Stimulated activated CD8-positive, alpha-beta memory T cell treated with anti-CD3 and anti-CD28 coated beads, Interleukin-2, amount 100 ng/mL, for 48 hours (primary cell): ENCODE results near the gene ZNRF3.

Source experiments
- DNase-seq, 2 donors: peaks; one replicate each; pipeline ENCODE4 v3.0.0-alpha.2; 2020; ENCODE audit warnings: low read depth in 2 of 2

Gene ZNRF3

DNA sequence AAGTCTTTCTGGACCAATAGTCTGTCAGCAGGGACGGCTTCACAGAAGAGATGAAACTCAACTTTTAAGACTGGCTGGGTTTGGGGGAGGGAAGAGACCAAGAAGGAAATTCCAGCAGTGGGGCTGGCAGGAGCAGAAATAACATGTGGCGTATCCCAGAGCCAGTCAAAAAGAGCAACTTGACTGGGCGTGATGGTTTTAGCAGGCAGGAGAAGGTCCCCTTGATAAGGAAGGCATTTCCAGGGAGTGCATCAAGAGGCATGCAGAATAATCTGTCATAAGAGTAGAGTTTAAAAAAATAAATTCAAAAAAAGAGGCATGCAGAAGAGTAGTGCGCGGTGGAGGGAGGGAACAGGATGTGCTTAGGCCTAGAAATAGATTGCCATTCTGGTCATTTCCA lies 125.8 kb downstream of the ZNRF3 start:
- no peak for DNase-seq

DNA sequence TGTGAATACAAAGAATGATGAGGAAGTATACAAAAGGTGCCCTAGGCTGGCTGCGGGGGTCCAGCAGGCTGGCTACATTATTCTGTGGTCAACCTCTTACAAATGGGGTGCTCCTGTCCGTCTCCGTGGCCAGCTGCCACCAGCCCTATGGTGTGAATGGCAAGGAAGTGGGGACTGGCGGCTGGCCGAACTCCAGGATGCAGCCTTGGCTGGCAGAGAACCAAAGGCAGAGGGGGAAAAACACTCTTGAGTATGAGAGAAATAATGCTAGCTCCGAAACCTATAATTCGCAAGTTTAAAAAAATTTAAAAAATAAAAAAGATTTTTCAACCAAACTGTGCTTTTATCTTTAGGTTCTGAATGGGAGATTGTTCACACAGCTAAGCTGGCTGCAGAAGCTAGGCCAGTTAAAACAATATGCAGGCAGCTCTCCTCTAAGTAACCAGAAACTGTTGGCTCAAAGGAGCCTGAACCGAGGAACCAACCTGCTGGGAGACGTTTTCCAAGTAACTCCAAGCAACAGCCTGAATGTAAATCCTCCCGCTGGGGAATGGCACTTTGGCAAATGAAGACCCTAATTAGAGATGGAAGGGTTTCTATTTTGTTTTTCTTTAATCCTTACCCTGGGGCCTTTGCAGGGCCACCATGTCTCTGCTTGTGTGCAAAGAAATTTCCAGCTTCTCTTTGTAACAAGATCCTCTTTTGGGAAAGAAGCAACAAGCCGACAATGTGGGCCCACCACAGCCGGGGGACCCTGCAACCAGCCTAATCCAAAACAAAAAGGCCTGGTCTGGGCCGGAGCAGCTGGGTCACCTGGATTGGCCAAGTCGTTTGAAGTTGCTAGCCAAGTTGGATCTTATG lies 128.1 kb downstream of the ZNRF3 start:
- DNase-seq, result no peak

DNA sequence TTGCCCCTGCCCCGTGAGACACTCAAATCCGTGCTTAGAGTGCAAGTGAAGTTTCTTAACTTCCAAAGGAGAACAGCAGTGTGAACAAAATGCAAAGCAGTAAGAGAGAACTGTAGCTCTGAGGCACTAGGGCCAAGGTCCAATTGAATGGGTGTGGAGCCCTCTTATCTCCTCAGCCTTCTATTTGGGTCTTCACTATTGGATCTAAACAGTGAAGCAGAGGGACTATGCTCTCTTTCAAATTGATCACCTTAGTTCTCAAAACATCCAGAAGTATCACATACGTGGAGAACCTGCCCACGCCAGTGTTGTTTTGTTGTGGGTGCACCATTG lies 128.7 kb downstream of the ZNRF3 start:
- DNase-seq, result no peak

DNA sequence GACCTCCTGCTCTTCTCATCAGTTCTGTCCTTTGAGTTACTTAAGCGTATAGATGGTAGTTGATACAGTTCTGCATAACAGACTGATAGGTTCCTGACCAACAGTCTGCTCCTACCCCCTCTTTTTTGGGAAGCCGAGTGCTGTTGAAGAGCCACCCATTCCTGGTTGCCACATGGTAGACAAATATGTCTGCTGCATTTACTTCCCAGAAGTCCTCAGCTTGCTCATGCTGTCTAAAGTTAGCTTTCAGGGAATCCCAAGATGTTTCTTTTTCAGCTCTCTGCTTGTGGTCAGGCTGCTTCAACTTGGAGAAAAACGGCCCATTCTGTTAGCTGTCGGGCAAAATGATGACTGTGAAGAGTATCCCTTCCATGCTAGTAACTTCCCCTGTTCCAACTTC lies 129.6 kb downstream of the ZNRF3 start:
- DNase-seq, result no peak

DNA sequence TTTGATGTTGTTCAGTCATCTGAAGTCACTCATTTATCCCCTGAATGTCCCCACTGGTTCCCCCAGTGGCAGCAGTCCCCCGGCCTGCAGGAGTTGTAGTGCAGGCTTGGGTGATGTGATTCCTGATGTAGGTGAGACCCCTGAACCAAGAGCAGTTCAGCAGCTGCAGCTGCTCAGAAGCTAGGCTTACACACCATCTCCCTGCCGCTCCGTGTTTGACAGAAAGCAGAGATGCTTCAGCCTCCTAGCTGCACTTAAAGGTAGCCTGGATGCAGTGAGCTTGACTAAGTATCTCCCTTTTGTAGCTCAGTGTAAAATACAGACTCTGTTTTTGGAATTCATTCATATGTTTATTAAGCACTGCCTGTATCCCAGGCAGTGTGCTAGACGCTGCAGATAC lies 130.9 kb downstream of the ZNRF3 start:
- DNase-seq, result no peak

DNA sequence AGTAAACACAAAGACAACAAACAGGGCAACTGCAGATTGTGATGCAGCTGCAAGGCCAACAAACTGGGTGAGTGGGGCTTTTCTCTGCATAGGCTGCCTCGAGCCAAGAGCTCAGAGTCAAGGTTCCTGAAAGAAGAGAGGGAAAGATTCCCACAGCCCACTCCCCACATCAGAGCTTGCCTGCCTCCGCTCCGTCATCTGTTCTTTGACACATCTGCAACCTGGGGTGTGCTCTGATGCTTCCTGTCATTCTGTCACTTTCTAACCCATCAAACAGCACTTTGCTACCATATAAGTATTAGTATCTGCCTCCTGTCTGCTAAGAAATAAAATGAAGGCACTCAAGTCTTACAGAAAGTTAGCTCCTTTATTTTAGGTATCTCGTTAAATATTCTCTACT lies 131.4 kb downstream of the ZNRF3 start:
- no peak for DNase-seq

DNA sequence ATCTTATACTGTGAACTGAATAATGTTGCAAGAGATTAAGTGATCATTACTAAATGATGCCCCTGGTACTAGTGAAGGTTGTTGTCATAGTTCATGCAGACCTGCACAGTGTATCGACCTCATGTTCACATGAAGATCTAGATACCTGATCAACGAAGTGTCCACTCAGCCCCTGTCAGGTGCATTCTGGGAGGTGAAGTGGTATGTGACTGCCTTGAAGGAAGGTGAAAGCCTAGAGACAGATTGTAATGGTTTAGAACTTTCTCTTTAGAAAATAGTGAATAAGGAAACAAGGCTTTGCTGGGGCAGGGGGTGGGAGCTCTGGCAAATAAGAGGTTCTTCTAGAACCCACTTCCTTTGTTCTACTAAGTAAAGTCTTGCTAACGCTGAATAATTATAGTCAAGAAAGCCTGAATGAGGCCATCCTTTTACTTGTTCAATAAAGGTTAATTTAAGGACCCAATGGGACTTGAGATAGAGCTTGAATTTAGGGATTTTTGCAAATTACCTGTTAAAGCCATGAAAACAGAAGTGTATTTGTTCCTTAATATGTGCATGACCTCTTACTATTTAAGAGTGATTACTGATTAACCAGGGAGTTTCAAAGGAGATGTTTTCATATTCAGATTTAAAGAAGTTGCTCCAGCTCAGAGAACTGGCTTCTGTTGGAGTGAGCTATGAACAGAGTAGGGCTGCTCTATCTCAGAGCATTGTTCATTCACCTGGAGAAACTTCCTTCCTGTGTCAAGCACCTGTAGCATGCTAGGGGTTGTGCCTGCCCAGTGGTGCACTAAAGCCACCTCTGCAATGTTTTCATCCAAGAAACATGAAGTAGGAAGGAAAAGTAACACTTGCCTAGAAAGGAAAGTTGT lies 132.9 kb downstream of the ZNRF3 start:
- DNase-seq, result no peak

DNA sequence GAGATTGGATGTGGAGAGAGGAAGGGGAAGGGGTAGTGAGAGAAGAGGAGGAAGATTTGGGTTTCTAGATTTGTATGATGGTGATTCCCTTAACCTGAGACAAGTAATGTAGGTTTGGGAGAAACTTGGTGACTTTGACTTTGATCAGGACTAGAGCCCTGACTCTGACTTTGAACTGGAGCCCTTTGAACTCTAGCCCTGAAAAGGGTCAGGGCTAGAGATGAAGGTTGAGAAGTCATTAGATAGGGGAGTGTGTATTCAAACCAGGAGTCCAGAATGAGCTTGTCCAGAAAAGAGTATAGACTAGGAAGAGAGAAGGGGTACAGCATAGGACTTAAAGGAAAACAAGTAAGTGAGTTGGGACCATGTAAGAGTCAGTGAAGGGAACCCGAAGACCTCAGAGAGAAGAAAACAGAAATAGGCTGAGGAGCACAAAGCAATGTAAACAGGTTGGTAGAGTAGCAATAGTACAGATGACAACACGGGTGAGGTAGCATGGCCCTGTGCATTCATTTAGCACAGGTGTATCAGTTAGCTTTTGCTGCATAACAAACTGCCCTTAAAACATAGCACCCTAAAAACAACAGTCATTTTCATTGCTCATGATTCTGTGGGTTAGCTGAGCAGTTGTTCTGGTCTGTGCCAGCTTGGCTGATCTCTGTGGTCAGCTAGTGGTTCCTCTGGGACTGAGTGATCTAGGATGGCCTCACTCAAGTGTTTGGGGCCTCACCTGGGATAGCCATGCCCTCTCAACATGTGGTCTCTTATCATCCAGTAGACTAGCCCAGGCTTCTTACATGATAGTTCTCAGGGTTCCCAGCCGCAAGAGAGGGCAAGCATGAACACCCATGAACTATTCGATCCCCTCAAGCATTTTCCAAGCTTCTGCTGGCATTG lies 135.2 kb downstream of the ZNRF3 start:
- DNase-seq, result no peak

DNA sequence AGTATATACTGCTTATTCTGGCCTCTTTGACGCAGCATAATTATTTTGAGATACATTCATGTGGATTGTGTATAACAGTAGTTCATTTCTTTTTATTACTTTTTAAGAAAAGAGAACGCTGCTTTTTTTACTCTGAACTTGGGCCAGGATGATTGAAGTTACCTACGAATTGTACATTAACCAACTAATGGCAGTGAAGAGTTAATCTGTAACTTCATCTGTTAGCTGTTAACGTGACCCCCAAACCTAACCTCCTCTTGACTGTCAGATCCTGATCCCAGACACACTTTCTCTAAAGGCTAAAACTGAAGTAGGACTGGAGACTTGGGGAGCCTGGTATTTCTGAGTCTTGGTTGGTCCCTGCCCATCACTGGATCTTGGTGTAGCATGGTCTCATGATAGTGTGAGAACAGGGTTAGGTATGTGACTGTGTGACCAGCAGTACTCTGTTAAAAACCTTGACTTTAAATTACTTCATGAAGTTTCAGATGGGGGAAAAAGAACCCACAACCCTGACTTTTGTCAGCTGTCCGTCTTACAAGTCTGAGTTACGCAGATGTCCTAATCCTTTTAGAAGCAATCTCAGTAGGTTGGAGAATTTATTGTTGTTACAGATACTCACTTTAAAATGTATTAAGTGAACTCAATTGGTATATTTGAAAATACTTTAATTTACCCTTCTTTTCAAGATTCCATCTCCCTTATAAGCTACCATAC lies 138.9 kb downstream of the ZNRF3 start:
- DNase-seq, result no peak

DNA sequence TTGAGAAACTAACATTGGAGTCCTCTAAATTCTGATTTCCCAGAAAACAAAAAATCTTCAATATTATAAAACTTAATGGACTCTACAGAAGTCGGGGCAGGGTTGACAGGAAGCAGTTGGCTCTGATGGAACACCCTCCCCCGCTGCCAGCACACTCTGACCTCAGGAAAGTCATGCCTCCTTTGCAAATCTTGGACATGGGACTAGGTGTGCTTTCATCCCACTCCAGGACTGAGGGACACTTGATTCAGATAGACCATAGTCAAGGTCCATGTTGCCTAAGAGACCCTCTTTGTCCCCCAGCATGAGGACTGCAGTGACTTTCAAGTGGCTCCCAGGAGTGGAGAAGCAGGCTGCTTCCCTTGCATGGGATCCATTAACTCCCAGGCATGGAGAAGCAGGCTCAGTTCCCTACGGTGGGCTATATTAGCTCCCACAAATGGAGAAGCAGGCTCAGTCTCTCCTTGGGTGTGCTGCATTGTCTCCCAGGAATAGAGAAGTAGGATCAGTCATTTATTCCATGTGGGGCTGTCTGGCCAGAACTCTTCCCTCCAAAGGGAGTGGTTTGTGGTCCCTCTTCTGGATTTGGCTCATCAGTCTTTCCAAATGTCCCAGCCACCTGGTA lies 139.9 kb downstream of the ZNRF3 start:
- DNase-seq, result no peak

DNA sequence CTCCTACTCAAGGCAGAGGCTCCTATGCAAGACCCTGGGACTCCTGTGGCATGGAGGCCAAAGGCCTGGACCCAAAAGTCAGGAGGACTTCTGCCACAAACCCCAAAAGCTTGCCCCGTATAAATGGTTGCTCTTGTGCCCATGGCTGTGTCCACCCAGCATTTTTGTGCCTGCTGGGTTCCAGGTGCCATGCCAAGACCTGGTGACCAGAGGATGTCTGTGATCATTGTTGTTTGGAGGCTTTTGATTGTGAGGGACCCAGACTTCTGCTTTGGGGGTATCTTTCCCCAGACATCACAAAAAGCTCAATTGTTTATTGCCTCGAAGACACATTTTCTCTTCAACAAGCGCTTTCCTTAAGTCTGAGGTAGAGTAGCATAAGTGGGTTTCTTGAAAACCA lies 143.2 kb downstream of the ZNRF3 start:
- DNase-seq, result no peak

DNA sequence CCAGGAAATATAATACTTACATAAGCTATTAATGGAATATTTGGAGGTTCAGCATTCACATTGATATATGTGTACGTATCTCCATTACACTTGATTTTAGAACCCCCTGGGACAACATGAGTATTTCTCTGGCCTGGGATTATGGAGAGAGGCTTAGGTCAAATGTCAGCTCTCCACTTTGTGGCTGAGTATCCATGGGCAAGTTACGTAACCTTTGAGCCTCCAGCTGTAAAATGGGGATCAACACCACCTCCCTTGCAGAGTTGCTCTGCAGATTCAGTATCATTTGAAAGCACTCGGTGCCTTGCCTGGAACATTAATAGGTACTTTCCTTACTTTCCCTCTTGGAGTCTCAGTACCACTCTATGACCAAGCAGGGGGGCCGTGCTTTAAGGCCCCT lies 145.1 kb downstream of the ZNRF3 start:
- no peak for DNase-seq

DNA sequence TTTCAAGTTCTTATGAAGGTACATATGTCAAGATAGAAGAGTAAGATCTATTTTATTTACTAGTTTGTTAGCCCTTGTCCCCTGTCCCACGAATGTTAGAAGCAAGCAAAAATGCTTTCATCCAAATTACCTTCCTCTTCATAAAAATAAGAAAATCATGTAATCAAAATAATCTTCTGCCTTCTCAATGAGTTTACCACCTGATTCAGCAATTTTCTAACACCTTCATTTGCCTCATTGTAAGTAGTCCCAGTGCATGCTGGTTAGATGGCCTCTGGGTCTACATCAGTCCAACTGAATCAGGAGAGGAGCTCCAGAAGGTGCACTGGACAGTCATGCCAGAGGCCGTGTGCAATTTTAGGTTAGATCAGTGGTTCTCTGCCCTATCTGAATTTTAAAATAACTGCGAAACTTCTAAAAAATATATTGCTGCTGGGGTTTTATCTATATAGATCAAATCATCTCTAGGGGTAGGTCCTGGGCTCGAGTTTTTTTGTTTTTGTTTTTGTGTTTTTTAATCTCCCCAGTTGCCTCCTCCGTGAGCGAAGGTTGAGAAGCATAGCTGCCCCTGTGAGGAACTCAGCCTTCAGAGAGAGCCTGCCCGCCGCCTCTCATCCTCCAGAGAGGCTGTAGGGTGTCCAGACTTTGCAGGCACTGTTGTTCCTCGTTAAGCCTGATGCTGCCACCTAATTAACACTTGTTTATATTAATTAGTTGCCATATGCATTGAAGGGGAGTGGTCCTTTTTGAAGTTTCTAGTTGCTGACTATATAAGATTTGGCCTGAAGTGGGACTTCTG lies 146.0 kb downstream of the ZNRF3 start:
- no peak for DNase-seq

DNA sequence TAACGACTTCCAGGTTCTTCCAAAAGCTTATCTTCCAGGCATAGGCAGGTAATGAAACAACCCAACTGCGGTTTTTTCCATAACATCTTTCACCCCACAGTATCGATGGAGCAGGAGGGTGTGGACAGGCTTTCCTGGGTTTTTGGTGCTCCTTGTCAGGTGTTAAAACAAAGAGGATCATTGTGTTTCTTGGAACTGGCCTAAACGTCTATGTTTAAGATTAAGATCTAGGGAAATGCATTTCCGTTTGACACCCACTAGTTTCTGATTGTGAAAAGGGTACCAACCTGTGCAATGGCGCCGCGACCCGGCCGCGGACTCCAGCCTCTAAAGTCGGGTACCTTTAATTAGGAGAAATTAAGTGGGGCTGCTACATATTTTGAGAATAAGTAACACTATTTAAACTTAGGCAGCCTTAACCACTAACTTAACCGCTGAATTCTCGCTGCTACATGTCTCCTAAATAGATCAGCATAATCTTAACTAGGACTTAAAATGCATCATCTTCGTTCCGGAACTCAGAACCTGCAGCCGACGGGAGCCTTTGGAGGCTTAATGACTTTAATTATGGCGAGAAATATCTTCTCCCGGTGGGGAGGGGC lies 146.7 kb downstream of the ZNRF3 start:
- no peak for DNase-seq

DNA sequence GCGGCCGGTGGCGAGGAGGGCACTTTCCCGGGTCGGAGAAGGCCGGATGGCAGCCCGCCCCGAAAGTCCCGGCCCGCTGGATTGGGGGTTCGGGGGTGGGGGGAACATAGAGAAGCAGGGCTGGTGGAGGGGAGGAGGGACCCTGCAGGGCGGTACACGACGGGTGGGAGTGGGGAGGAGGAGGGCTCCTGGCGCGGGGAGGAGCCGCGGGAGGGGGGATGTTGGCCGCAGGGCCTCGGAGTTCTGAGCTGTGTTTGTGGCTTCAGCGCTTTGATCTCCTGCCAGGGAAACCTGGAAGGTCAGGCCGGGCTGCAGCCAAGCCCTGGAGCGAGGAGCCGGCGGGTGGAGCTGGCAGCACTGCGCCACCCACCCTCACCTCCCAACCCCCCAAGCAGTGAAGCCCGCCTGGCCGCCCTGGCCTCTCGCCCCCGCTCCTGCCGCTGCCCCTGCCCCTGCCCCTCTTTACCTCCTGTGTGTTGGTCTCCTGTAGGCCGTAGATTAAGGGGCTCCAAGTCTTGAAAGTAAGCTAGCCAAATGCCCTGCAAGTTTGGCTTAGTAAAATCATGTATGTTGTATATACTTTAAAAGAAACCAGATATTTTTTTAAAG lies 147.3 kb downstream of the ZNRF3 start:
- no peak for DNase-seq

DNA sequence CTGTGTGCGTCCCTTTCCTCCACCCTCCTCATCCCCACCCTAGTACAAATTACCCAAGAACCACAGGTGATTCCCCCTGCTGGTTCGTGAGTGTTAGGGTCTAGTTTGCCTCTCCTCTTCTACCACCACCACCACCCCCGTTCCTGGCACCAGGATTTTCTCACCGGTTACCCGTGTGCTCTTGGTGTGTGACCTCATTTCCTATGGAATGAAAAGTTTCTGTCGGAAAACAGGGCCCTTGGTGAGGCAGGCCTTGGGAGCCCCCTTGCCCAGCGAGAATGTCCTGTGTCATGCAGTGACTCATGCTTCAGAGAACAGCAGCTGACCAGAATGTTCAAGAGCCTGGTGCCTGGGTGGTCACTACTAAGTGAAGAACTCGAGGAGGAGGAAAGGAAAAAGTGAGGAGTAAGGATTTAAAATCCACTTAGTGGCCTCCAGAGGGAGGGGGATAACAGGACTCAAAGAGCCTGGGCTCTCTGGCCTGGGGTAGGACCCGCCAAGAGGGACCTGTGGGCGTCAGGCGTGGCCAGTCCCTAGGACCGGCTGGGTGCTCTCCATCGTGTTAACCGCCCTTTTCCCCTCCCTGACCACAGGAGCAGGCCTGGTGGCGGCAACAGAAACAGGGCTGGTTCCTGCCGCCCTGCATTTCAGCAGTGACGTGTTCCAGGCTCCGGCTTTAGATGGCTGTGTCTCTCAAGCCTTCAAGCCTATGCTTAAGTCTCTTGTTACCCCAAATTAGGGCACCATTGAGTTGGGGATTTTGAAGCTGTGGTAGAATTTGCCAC lies 148.0 kb downstream of the ZNRF3 start:
- DNase-seq, result no peak

DNA sequence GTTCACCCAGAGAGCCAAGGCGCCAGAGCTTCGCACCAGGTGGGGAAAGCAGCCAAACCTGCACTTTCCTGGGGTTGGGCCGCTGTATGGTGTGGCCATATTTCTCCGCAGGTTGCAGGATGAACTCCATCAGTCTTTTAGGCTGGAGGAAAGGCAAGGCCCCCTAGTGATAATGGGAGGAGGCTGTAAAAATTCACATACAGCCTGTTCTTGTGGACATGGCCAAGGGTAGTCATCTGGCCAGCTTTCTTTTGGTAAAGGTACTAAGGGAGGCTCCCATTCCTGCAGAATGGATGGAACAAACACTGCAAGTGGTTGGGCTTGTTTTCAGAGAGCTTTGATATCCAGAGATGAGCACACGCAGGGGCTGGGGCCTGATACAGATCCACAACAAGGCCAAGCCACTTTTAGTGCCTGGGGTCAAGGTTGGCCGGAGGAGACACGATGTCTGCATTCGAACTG lies 148.7 kb downstream of the ZNRF3 start:
- DNase-seq, result no peak

DNA sequence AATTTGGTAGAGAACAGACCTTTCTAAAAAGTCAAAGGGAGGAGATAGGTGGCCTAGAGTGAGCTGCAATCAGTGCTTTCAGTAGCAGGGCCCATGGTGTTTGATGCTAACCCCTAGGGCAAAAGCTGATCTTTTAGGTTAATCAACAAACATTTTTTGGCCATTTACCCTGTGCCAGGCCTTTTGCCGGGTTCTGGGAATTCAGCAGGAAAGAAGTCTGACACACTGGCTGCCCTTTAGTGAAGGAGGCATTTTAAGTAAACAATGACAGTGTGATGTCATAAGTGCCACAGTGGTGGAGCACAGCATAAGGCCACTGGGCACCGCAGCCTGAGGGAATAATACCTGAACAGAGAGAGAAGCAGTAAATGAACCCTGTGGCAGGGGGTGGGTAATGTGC lies 149.2 kb downstream of the ZNRF3 start:
- no peak for DNase-seq
